H9 (cell line): ENCODE measurements around the gene PLEKHF1. TPM values are rescaled to one million over a fixed set of nuclear protein-coding genes. Genes with fewer than 3 reads are reported as not detected.

Source experiments
- DNase-seq: peaks from one replicate; pipeline ENCODE4 v3.0.0-alpha.2; 2017
- H2AFZ ChIP-seq: one replicate; pipeline ENCODE4 v1.6.1; 2013; ENCODE audit warnings: mild to moderate bottlenecking, low read length, control low read depth, moderate library complexity
- H2AK5ac ChIP-seq: 2 replicates; pipeline ENCODE4 v1.6.1; 2013; ENCODE audit warnings: low read length, control low read depth, mixed read lengths; ENCODE audit not compliant: insufficient read length
- H2BK120ac ChIP-seq: one replicate; pipeline ENCODE4 v1.6.1; 2013; ENCODE audit warnings: low read depth, mild to moderate bottlenecking, low read length, control low read depth, inconsistent platforms; ENCODE audit not compliant: poor library complexity, severe bottlenecking
- H2BK12ac ChIP-seq: 2 replicates; pipeline ENCODE4 v1.6.1; 2013; ENCODE audit warnings: low read length, control low read depth, mixed read lengths, low read depth; ENCODE audit not compliant: insufficient read length
- H2BK15ac ChIP-seq: 2 replicates; pipeline ENCODE4 v1.6.1; 2013; ENCODE audit warnings: low read depth, low read length, control low read depth
- H2BK20ac ChIP-seq: one replicate; pipeline ENCODE4 v1.6.1; 2013; ENCODE audit warnings: low read depth, mild to moderate bottlenecking, low read length, control low read depth, inconsistent platforms; ENCODE audit not compliant: poor library complexity, severe bottlenecking
- H2BK5ac ChIP-seq: 2 replicates; pipeline ENCODE4 v1.6.1; 2013; ENCODE audit warnings: low read length, control low read depth, mixed read lengths; ENCODE audit not compliant: insufficient read length
- H3K14ac ChIP-seq: 2 replicates; pipeline ENCODE4 v1.6.1; 2013; ENCODE audit warnings: low read length, control low read depth; ENCODE audit not compliant: insufficient read depth
- H3K18ac ChIP-seq: 2 replicates; pipeline ENCODE4 v1.6.1; 2013; ENCODE audit warnings: low read depth, mild to moderate bottlenecking, mixed read lengths, low read length, control low read depth; ENCODE audit not compliant: insufficient read length
- H3K23ac ChIP-seq: 2 replicates; pipeline ENCODE4 v1.6.1; 2013; ENCODE audit warnings: low read length, control low read depth, mixed read lengths, low read depth; ENCODE audit not compliant: insufficient read length
- H3K23me2 ChIP-seq: 2 replicates; pipeline ENCODE4 v1.6.1; 2013; ENCODE audit warnings: low read depth, mild to moderate bottlenecking, mixed read lengths, low read length, control low read depth; ENCODE audit not compliant: insufficient read length, poor library complexity, severe bottlenecking
- H3K27ac ChIP-seq: 2 replicates; pipeline ENCODE4 v1.5.1; 2013; ENCODE audit warnings: low read length, control low read depth, mixed read lengths, low read depth; ENCODE audit not compliant: insufficient read length
- H3K27me3 ChIP-seq: 2 replicates; pipeline ENCODE4 v1.6.1; 2013; ENCODE audit warnings: low read length, control low read depth, inconsistent platforms; ENCODE audit not compliant: insufficient read depth
- H3K4ac ChIP-seq: 2 replicates; pipeline ENCODE4 v1.6.1; 2013; ENCODE audit warnings: low read depth, mild to moderate bottlenecking, control low read depth, inconsistent platforms, low read length, moderate library complexity
- H3K4me1 ChIP-seq: 2 replicates; pipeline ENCODE4 v1.6.1; 2013; ENCODE audit warnings: low read length, control low read depth, inconsistent platforms; ENCODE audit not compliant: insufficient read depth
- H3K4me2 ChIP-seq: 2 replicates; pipeline ENCODE4 v1.6.1; 2013; ENCODE audit warnings: low read length, control low read depth, mixed read lengths; ENCODE audit not compliant: insufficient read length, insufficient read depth
- H3K56ac ChIP-seq: 2 replicates; pipeline ENCODE4 v1.6.1; 2013; ENCODE audit warnings: low read depth, mild to moderate bottlenecking, mixed read lengths, low read length, control low read depth; ENCODE audit not compliant: insufficient read length
- H3K79me1 ChIP-seq: 2 replicates; pipeline ENCODE4 v1.6.1; 2013; ENCODE audit warnings: low read depth, mild to moderate bottlenecking, moderate library complexity, low read length, control low read depth, inconsistent platforms; ENCODE audit not compliant: insufficient read depth, poor library complexity, severe bottlenecking
- H3K79me2 ChIP-seq: 2 replicates; pipeline ENCODE4 v1.6.1; 2013; ENCODE audit warnings: low read length, control low read depth, inconsistent platforms; ENCODE audit not compliant: insufficient read depth
- H3K9ac ChIP-seq: 2 replicates; pipeline ENCODE4 v1.6.1; 2013; ENCODE audit warnings: low read length, control low read depth, mixed read lengths; ENCODE audit not compliant: insufficient read length; ENCODE audit errors: extremely low read depth
- H3K9me3 ChIP-seq: one replicate; pipeline ENCODE4 v1.6.1; 2013; ENCODE audit warnings: low read depth, low read length, inconsistent platforms; ENCODE audit not compliant: control insufficient read depth
- H3T11ph ChIP-seq: one replicate; pipeline ENCODE4 v1.6.1; 2013; ENCODE audit warnings: mild to moderate bottlenecking, low read length, control low read depth, inconsistent platforms
- H4K20me1 ChIP-seq: one replicate; pipeline ENCODE4 v1.6.1; 2013; ENCODE audit not compliant: control insufficient read depth, insufficient read length, insufficient read depth
- H4K5ac ChIP-seq: 2 replicates; pipeline ENCODE4 v1.6.1; 2013; ENCODE audit warnings: low read depth, mild to moderate bottlenecking, mixed read lengths, low read length, control low read depth; ENCODE audit not compliant: insufficient read length
- H4K8ac ChIP-seq: replicated peaks from 2 replicates; pipeline ENCODE4 v1.6.1; 2013; ENCODE audit warnings: low read length, control low read depth, mixed read lengths, low read depth; ENCODE audit not compliant: insufficient read length
- H4K91ac ChIP-seq: 2 replicates; pipeline ENCODE4 v1.6.1; 2013; ENCODE audit warnings: low read depth, mild to moderate bottlenecking, moderate library complexity, mixed read lengths, low read length, control low read depth; ENCODE audit not compliant: insufficient read length
- H3K27ac Mint-ChIP-seq, 3 experiments: 2 replicates in 2 of 3; 3 replicates in 1 of 3; pipeline ENCODE4 v1.8.0; 2020 to 2021; ENCODE audit warnings: mixed read lengths in 3 of 3, mild to moderate bottlenecking in 1 of 3, moderate library complexity in 1 of 3
- H3K27me3 Mint-ChIP-seq: 2 replicates; pipeline ENCODE4 v1.8.0; 2021; ENCODE audit warnings: low read depth, mild to moderate bottlenecking, moderate library complexity, mixed read lengths
- H3K36me3 Mint-ChIP-seq, 3 experiments: 2 replicates in 2 of 3; 3 replicates in 1 of 3; pipeline ENCODE4 v1.8.0; 2020 to 2021; ENCODE audit warnings: low read depth in 3 of 3, mixed read lengths in 3 of 3; ENCODE audit not compliant: insufficient read depth in 1 of 3
- H3K4me1 Mint-ChIP-seq, 2 experiments: 2 replicates each; pipeline ENCODE4 v1.8.0; 2020; ENCODE audit warnings: mixed read lengths in 2 of 2
- H3K4me3 Mint-ChIP-seq, 2 experiments: 2 replicates in 1 of 2; 3 replicates in 1 of 2; pipeline ENCODE4 v1.8.0; 2020 to 2021; ENCODE audit warnings: mild to moderate bottlenecking in 2 of 2, mixed read lengths in 2 of 2, moderate library complexity in 1 of 2
- H3K9me3 Mint-ChIP-seq, 2 experiments: 2 replicates in 1 of 2; 3 replicates in 1 of 2; pipeline ENCODE4 v1.8.0; 2020; ENCODE audit warnings: mild to moderate bottlenecking in 2 of 2, mixed read lengths in 2 of 2, moderate library complexity in 1 of 2
- CTCF ChIP-seq: fragments of 200-600 bp; sonication (generic); conservative IDR thresholded peaks from 3 replicates; pipeline ENCODE4 v1.8.0; 2021; ENCODE audit warnings: antibody characterized with exemption, mild to moderate bottlenecking
- WGBS: extraction: QIAGEN DNeasy Blood & Tissue Kit; methylation state at CpG from one replicate; pipeline ENCODE4 v1.1.7; 2013; ENCODE audit warnings: missing lambda C conversion rate, low lambda C conversion rate, mixed read lengths; ENCODE audit not compliant: insufficient read length; ENCODE audit errors: extremely low coverage; 5-methylcytosine and 5-hydroxymethylcytosine counted together
- total RNA-seq: library from RNA; stranded (reverse); gene quantifications from 2 replicates; pipeline ENCODE4 v1.2.1, GENCODE V29; 2021

The PLEKHF1 gene
- total RNA-seq, 1 experiment from 2014 or later, result 4.9 TPM

- H3K4me3 Mint-ChIP-seq, result no peak overlapping the region
- 0 out of 2 replicates have a peak, but pooled peaks cover 2% of the 10 kb centered on the region for H3K79me2 ChIP-seq
- WGBS, result no CpG with 5 or more reads among the region's 57 CpGs
- H3K9ac ChIP-seq, result no peak overlapping the region
- H2AK5ac ChIP-seq, result no peak overlapping the region
- H3K9me3 ChIP-seq, result no peaks in the 10 kb centered on the region
- 0 out of 4 replicates have a peak, but pooled peaks cover 0 to 2% of the 10 kb centered on the region in 2 experiments for H3K4me1 Mint-ChIP-seq
- H3K4me1 ChIP-seq, result no peaks in the 10 kb centered on the region
- no peak overlapping the region for H4K8ac ChIP-seq
- no peak overlapping the region for H2BK5ac ChIP-seq
- H4K91ac ChIP-seq, result no peak overlapping the region
- H3K23ac ChIP-seq, result no peak overlapping the region
- no peak overlapping the region for H3K4ac ChIP-seq
- no peak overlapping the region for H4K5ac ChIP-seq
- no peaks in the 10 kb centered on the region for H3K9me3 Mint-ChIP-seq
- no peak overlapping the region for H2BK15ac ChIP-seq
- DNase-seq, result no peak
- H3K36me3 Mint-ChIP-seq, result peaks cover 0 to 12% (median 4%) of the 10 kb centered on the region in 3 experiments; a peak in 5 of 7 replicates
- no peaks in the 10 kb centered on the region for H4K20me1 ChIP-seq
- no peak overlapping the region for H3K27ac ChIP-seq
- H3T11ph ChIP-seq, result no peak overlapping the region
- no peak overlapping the region for H2BK12ac ChIP-seq
- no peak for TF ChIP-seq CTCF
- no peaks in the 10 kb centered on the region for H3K27me3 ChIP-seq
- no peak overlapping the region for H3K14ac ChIP-seq
- no peak overlapping the region for H3K56ac ChIP-seq
- no peak overlapping the region; a peak in 1 of 7 replicates for H3K27ac Mint-ChIP-seq
- no peak overlapping the region for H3K4me2 ChIP-seq
- no peak overlapping the region for H3K18ac ChIP-seq
- H3K79me1 ChIP-seq, result peaks cover 3% of the 10 kb centered on the region
- H2BK120ac ChIP-seq, result no peak overlapping the region
- H2AFZ ChIP-seq, result no peak overlapping the region
- H3K27me3 Mint-ChIP-seq, result peaks cover 1% of the 10 kb centered on the region
- no peaks in the 10 kb centered on the region for H3K23me2 ChIP-seq
- H2BK20ac ChIP-seq, result no peak overlapping the region
These were observed 8.4 kb downstream of the PLEKHF1 start for GRCh38 chr19:29673451-29674371.
